ENCODE data around the gene TTC39B.
A peak's percentile ranks its signal among the peaks of the same experiment; 100 is the strongest.
"Not testable (repeated sequence)": the region's sequence is repeated elsewhere in the genome, so short reads cannot be mapped to it uniquely, and the experiment has no call there.

The TTC39B gene

DNA sequence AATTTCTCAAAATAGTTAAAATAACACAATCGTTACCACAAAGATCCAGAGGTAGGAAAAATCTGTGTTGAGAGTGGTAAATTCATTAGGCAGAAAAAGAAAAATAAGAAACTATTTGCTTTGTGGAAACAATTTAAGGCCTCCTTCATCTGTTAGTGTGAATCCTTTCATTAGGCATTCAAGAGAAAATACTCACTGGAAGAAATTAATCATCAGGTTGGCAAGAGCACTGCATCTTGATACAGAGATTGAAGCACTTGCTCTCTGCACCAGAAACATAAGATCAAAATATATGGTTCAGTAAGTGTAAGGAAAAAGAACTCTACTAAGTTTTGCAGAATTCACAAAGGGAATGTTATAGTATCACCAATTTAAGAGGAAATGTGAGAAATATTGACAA lies 44.4 kb downstream of the TTC39B start:
- no peak for DNase-seq

DNA sequence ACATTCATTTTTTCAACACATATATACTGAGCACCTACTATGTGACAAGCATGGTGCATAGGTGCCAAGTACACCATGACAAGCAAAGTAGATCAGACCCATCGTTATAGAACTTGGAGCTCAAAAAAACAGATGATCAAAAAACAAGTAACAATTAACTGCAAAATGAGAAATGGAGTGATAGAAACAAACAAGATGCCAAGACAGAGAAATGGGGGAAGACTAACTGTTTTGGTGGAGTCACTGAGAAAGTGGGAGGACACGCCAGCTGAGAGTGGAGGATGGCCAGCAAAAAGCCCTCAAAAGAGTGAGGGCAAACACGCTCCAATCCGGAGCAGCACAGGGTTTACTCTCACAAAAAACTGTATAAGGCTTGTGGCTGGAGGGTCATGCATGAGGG lies 50.6 kb downstream of the TTC39B start:
- DNase-seq, result no peak

GRCh38 chr9:15253786-15254185 lies 53.2 kb downstream of the TTC39B start:
- DNase-seq, result no peak

GRCh38 chr9:15253197-15253596 lies 53.8 kb downstream of the TTC39B start:
- DNase-seq, result no peak

GRCh38 chr9:15249981-15250380 lies 57.0 kb downstream of the TTC39B start:
- DNase-seq, result no peak

GRCh38 chr9:15249042-15249818 lies 57.8 kb downstream of the TTC39B start:
- no peak for DNase-seq

GRCh38 chr9:15248621-15249020 lies 58.4 kb downstream of the TTC39B start:
- DNase-seq, result no peak

GRCh38 chr9:15248081-15248480 lies 58.9 kb downstream of the TTC39B start:
- no peak for DNase-seq

DNA sequence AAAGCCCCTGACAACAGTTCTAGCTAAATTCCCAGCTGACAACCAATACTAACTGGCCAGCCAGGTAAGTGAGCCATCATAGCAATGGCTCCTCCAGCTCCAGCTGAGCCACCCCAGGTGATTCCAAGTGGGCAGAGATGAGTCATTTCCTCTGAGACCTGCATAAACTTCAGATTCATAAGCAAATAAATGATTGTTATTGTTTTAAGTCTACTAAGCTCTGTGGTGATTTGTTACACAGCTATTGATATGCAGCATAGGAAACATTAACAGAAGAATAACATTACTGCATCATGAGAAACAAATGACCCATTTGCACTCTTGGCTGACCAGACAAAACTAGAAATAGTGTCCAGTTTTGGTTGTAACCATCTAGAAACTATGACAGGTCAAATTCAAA lies 60.3 kb downstream of the TTC39B start:
- DNase-seq, result no peak

DNA sequence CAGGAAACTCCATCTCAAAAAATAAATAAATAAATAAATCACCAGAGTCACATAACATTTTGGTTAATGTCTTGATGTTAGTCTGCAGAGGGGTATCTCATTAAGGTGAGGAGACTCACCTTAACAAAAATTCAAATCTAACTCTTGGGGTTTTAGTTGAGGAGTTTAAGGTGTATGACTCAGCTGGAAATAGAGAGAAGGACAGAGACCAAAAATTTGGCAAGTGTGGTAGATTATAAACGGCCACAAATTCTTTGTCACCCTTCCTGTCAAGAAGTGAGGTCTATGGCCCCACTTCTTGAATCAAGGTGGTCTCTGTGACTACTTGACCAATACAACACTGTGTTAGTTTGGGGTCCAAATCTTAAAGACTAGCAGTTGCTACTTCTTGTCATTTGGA lies 60.8 kb downstream of the TTC39B start:
- DNase-seq, result no peak

- no peak for DNase-seq
Measured at GRCh38 chr9:15244001-15244441, 63.0 kb downstream of the TTC39B start.

GRCh38 chr9:15243081-15243480 lies 63.9 kb downstream of the TTC39B start:
- no peak for DNase-seq

- DNase-seq, result no peak
Measured at GRCh38 chr9:15240927-15241326, 66.1 kb downstream of the TTC39B start.

DNA sequence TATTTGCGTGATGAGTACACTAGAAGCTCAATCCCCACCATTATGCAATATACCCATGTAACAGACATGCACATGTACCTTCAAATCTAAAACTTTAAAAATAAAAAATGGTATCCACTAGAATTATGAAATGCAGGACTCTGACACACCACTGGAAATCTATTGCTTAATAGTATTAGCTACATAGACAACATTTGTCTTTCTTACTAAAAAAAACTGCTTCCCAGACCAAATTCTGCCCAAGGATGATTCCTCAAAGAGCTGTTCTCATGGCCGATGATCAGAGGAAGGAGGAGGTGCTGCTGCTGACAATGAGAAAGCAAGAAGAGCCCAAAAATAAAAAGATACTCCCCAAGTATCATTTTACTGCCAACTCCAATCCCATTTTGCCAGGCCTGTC lies 67.2 kb downstream of the TTC39B start:
- no peak for DNase-seq

GRCh38 chr9:15238646-15239045 lies 68.4 kb downstream of the TTC39B start:
- DNase-seq, result no peak

DNA sequence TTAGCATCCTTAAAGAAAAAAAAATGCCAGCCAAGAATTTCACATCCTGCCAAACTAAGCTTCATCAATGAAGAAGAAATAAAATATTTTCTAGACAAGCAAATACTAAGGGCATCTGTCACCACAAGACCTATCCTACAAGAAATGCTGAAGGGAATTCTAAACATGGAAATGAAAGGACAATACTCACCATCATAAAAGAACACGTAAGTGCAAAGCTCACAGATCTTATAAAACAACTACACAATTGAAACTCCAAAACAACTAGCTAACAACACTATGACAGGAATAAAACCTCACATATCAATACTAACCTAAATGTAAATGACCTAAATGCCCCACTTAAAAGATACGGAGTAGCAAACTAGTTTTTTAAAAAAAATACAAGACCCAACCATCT lies 71.4 kb downstream of the TTC39B start:
- no peak for DNase-seq

- DNase-seq, result not testable (repeated sequence)
Measured at GRCh38 chr9:15233941-15234490, 73.0 kb downstream of the TTC39B start.

DNA sequence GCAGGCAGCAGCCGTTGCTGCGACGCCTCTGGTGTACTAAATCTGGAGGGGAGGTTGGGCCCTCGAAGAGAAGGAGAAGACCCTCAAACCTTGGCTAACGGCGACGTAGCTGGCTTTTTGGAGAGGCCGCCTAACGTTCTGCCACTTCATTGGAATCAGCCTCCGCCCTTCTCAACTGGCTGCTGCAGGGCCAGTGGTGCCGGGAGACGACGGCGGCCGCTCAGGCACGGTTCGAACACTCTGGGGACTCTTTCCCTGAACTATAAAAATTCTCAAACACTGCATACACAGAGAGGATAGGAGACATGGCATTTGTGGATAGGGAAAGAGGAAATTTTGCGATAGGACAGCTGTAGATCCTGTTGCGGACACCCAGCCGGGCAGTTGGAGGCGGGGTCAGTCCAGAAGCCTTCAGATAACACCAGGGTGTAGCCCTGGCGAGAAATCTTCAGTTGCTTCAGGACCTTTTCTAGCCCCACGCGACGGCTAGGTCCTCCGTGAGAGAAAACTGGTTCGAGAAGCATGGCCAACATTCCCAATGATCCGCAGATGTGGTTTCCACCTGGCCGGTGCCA lies 74.2 kb downstream of the TTC39B start:
- DNase-seq, result not testable (repeated sequence)

- peak; percentile 24 to 25 for DNase-seq
Measured at GRCh38 chr9:15231788-15232635, 75.0 kb downstream of the TTC39B start.

GRCh38 chr9:15229409-15229808 lies 77.6 kb downstream of the TTC39B start:
- no peak for DNase-seq

- no peak for DNase-seq
Measured at GRCh38 chr9:15227491-15227890, 79.5 kb downstream of the TTC39B start.

- no peak for DNase-seq
Measured at GRCh38 chr9:15225564-15226126, 81.4 kb downstream of the TTC39B start.

DNA sequence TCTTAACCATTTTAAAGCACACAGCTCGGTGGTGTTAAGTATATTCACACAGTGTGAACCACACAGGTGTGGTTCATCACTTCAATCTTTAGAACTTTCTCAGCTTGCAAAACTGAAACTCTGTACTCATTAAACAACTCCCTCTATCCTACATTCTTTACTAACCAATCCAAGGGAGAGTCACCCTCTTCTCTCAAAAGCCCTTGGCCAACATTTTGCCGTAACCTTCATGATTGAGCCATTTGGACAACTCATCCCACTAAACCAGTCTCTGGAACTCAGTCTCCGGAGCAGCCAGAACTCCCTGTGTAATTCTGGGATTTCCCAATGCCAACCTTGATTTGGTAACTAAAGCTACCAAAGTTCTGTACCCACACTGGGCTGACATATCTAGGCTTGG lies 84.7 kb downstream of the TTC39B start:
- no peak for DNase-seq
